Skeletal muscle tissue (tissue), 4 donors: ENCODE results near the gene ZBTB8OS. TPM values are rescaled to one million over a fixed set of nuclear protein-coding genes. Genes with fewer than 3 reads are reported as not detected.
"Not testable (repeated sequence)": the region's sequence is repeated elsewhere in the genome, so short reads cannot be mapped to it uniquely, and the experiment has no call there.

Source experiments
- H3K27ac ChIP-seq: one replicate; pipeline ENCODE4 v1.7.0; 2013; ENCODE audit warnings: mild to moderate bottlenecking, low read depth, low read length, inconsistent platforms
- H3K27me3 ChIP-seq, 3 donors: one replicate each; pipeline ENCODE4 v1.7.0; 2013; ENCODE audit warnings: low read length in 3 of 3; ENCODE audit not compliant: control insufficient read depth in 3 of 3, insufficient read depth in 3 of 3
- H3K36me3 ChIP-seq, 3 donors: one replicate each; pipeline ENCODE4 v1.7.0; 2013; ENCODE audit warnings: low read length in 3 of 3; ENCODE audit not compliant: control insufficient read depth in 3 of 3, insufficient read depth in 3 of 3
- H3K4me1 ChIP-seq, 3 donors: one replicate each; pipeline ENCODE4 v1.7.0; 2013; ENCODE audit warnings: low read length in 3 of 3, mild to moderate bottlenecking in 3 of 3; ENCODE audit not compliant: control insufficient read depth in 3 of 3, insufficient read depth in 3 of 3
- H3K4me3 ChIP-seq, 3 donors: one replicate each; pipeline ENCODE4 v1.7.0; 2013; ENCODE audit warnings: low read length in 3 of 3
- H3K9ac ChIP-seq, 3 donors: one replicate each; pipeline ENCODE4 v1.7.0; 2013; ENCODE audit warnings: low read length in 3 of 3, mild to moderate bottlenecking in 3 of 3, moderate library complexity in 2 of 3, low read depth in 1 of 3
- H3K9me3 ChIP-seq, 3 donors: one replicate each; pipeline ENCODE4 v1.7.0; 2013; ENCODE audit warnings: low read length in 3 of 3; ENCODE audit not compliant: control insufficient read depth in 3 of 3
- total RNA-seq: library from RNA; depleted of rRNA; stranded (reverse); fragments of >200 nt; gene quantifications from one replicate; pipeline ENCODE4 v1.2.3, GENCODE V29; 2014
- donor health status: Osteomylitis.

Gene ZBTB8OS
- total RNA-seq, 1 donor from 2014 or later, result 15.7 TPM

- H3K4me1 ChIP-seq, result peaks cover 2 to 19% (median 18%) of the 10 kb centered on the region in 3 donors
- no peaks in the 10 kb centered on the region for H3K27me3 ChIP-seq
- no peak overlapping the region for H3K4me3 ChIP-seq
- no peak overlapping the region for H3K27ac ChIP-seq
- H3K9me3 ChIP-seq, result no peaks in the 10 kb centered on the region
- no peak overlapping the region for H3K9ac ChIP-seq
- H3K36me3 ChIP-seq, result peaks cover 17 to 37% (median 32%) of the 10 kb centered on the region in 3 donors
Observed at GRCh38 chr1:32681999-32682398, 31.6 kb upstream of the ZBTB8OS start.

GRCh38 chr1:32681509-32681908 is 31.2 kb upstream of the ZBTB8OS start:
- Histone ChIP-seq H3K36me3 (peaks cover 19 to 36% (median 34%) of the 10 kb centered on the region in 3 donors), H3K9me3 (no peaks in the 10 kb centered on the region), H3K27ac (no peak overlapping the region)

GRCh38 chr1:32680642-32681041 is 30.3 kb upstream of the ZBTB8OS start:
- H3K27ac ChIP-seq, result no peak overlapping the region
- no peaks in the 10 kb centered on the region for H3K9me3 ChIP-seq
- H3K9ac ChIP-seq, result no peak overlapping the region
- no peak overlapping the region for H3K4me3 ChIP-seq
- H3K4me1 ChIP-seq, result peaks cover 2 to 19% (median 14%) of the 10 kb centered on the region in 3 donors
- H3K27me3 ChIP-seq, result no peaks in the 10 kb centered on the region
- peaks cover 23 to 36% (median 31%) of the 10 kb centered on the region in 3 donors for H3K36me3 ChIP-seq

More at GRCh38 chr1:32681509-32681908, 31.2 kb upstream of the ZBTB8OS start:
- Histone ChIP-seq H3K4me1 (peaks cover 2 to 19% (median 18%) of the 10 kb centered on the region in 3 donors), H3K9ac (no peak overlapping the region), H3K27me3 (no peaks in the 10 kb centered on the region), H3K4me3 (no peak overlapping the region)

- H3K9me3 ChIP-seq, H3K27ac ChIP-seq, H3K27me3 ChIP-seq, H3K4me3 ChIP-seq, H3K9ac ChIP-seq: not testable (repeated sequence)
- Histone ChIP-seq H3K4me1 (peaks cover 2 to 16% (median 8%) of the 10 kb centered on the region in 3 donors), H3K36me3 (peaks cover 19 to 30% (median 27%) of the 10 kb centered on the region in 3 donors)
Observed at GRCh38 chr1:32679993-32680392, 29.6 kb upstream of the ZBTB8OS start.

GRCh38 chr1:32676945-32677344 is 26.6 kb upstream of the ZBTB8OS start:
- Histone ChIP-seq H3K36me3 (peaks cover 32 to 43% (median 41%) of the 10 kb centered on the region in 3 donors), H3K9me3 (no peaks in the 10 kb centered on the region), H3K27ac (no peak overlapping the region), H3K27me3 (no peaks in the 10 kb centered on the region), H3K9ac (no peak overlapping the region), H3K4me1 (peaks cover 2 to 8% (median 4%) of the 10 kb centered on the region in 3 donors), H3K4me3 (no peak overlapping the region)

GRCh38 chr1:32668716-32669115 is 18.4 kb upstream of the ZBTB8OS start:
- H3K36me3 ChIP-seq, result peaks cover 27 to 62% (median 56%) of the 10 kb centered on the region in 3 donors
- not testable (repeated sequence) for H3K4me3 ChIP-seq, H3K9me3 ChIP-seq, H3K4me1 ChIP-seq, H3K27me3 ChIP-seq, H3K27ac ChIP-seq, H3K9ac ChIP-seq

- H3K27me3 ChIP-seq, result no peaks in the 10 kb centered on the region
- H3K36me3 ChIP-seq, result peaks cover 21 to 58% (median 42%) of the 10 kb centered on the region in 3 donors
- no peak overlapping the region for H3K4me3 ChIP-seq
- no peak overlapping the region for H3K9ac ChIP-seq
- H3K9me3 ChIP-seq, result no peaks in the 10 kb centered on the region
- no peak overlapping the region for H3K27ac ChIP-seq
- no peaks in the 10 kb centered on the region for H3K4me1 ChIP-seq
Observed at GRCh38 chr1:32666901-32667566, 16.7 kb upstream of the ZBTB8OS start.

- no peaks in the 10 kb centered on the region for H3K27me3 ChIP-seq
- H3K9ac ChIP-seq, result no peak overlapping the region
- no peaks in the 10 kb centered on the region for H3K4me1 ChIP-seq
- H3K9me3 ChIP-seq, result no peaks in the 10 kb centered on the region
- H3K36me3 ChIP-seq, result peaks cover 12 to 53% (median 34%) of the 10 kb centered on the region in 3 donors
- H3K4me3 ChIP-seq, result no peak overlapping the region
- H3K27ac ChIP-seq, result no peak overlapping the region
Observed at GRCh38 chr1:32665915-32666314, 15.6 kb upstream of the ZBTB8OS start.

- peaks cover 0 to 2% (median 0%) of the 10 kb centered on the region in 3 donors for H3K4me1 ChIP-seq
- no peak overlapping the region for H3K27ac ChIP-seq
- no peak overlapping the region for H3K9ac ChIP-seq
- peaks cover 22 to 56% (median 49%) of the 10 kb centered on the region in 3 donors for H3K36me3 ChIP-seq
- H3K9me3 ChIP-seq, result no peaks in the 10 kb centered on the region
- no peak overlapping the region for H3K4me3 ChIP-seq
- H3K27me3 ChIP-seq, result no peaks in the 10 kb centered on the region
Observed at GRCh38 chr1:32659581-32659980, 9.2 kb upstream of the ZBTB8OS start.

GRCh38 chr1:32652244-32652962 is 2.1 kb upstream of the ZBTB8OS start:
- Histone ChIP-seq H3K9me3 (no peaks in the 10 kb centered on the region), H3K9ac (peak overlapping the region in 2 of 3 donors; percentile 92 to 94), H3K27me3 (no peaks in the 10 kb centered on the region), H3K4me3 (peak overlapping the region in 2 of 3 donors; percentile 87 to 92), H3K4me1 (peaks cover 19 to 28% (median 24%) of the 10 kb centered on the region in 3 donors), H3K27ac (no peak overlapping the region), H3K36me3 (peaks cover 14 to 36% (median 29%) of the 10 kb centered on the region in 3 donors)
